ENCODE results near the gene LARP7.
A peak's percentile ranks its signal among the peaks of the same experiment; 100 is the strongest.
"Not testable (repeated sequence)": the region's sequence is repeated elsewhere in the genome, so short reads cannot be mapped to it uniquely, and the experiment has no call there.

The LARP7 gene

GRCh38 chr4:112649055-112649408 is 12.1 kb downstream of the LARP7 start:
- no peak for DNase-seq (ENCODE audit: low read depth in 3 of 3)

- DNase-seq (ENCODE audit: low read depth in 3 of 3): no peak
Measured at GRCh38 chr4:112650332-112650731, 13.4 kb downstream of the LARP7 start.

GRCh38 chr4:112651641-112652040 is 14.7 kb downstream of the LARP7 start:
- DNase-seq (ENCODE audit: low read depth in 3 of 3): no peak

GRCh38 chr4:112652216-112652615 is 15.3 kb downstream of the LARP7 start:
- DNase-seq (ENCODE audit: low read depth in 3 of 3): no peak

- DNase-seq (ENCODE audit: low read depth in 3 of 3): no peak
Measured at GRCh38 chr4:112655270-112655669, 18.3 kb downstream of the LARP7 start.

- DNase-seq (ENCODE audit: low read depth in 3 of 3): not testable (repeated sequence)
Measured at GRCh38 chr4:112656115-112656514, 19.2 kb downstream of the LARP7 start.

GRCh38 chr4:112664611-112665010 is 27.7 kb downstream of the LARP7 start:
- DNase-seq (ENCODE audit: low read depth in 3 of 3): no peak

- no peak for DNase-seq (ENCODE audit: low read depth in 3 of 3)
Measured at GRCh38 chr4:112668131-112668530, 31.2 kb downstream of the LARP7 start.

GRCh38 chr4:112673076-112673475 is 36.1 kb downstream of the LARP7 start:
- DNase-seq (ENCODE audit: low read depth in 3 of 3): no peak

- DNase-seq (ENCODE audit: low read depth in 3 of 3): no peak
Measured at GRCh38 chr4:112673686-112674085, 36.7 kb downstream of the LARP7 start.

GRCh38 chr4:112674376-112674775 is 37.4 kb downstream of the LARP7 start:
- no peak for DNase-seq (ENCODE audit: low read depth in 3 of 3)

GRCh38 chr4:112677519-112678091 is 40.7 kb downstream of the LARP7 start:
- no peak for DNase-seq (ENCODE audit: low read depth in 3 of 3)

- DNase-seq (ENCODE audit: low read depth in 3 of 3): no peak
Measured at GRCh38 chr4:112680996-112681395, 44.1 kb downstream of the LARP7 start.

- no peak for DNase-seq (ENCODE audit: low read depth in 3 of 3)
Measured at GRCh38 chr4:112693507-112693906, 56.6 kb downstream of the LARP7 start.

GRCh38 chr4:112700679-112701078 is 63.7 kb downstream of the LARP7 start:
- no peak for DNase-seq (ENCODE audit: low read depth in 3 of 3)

GRCh38 chr4:112702892-112703291 is 65.9 kb downstream of the LARP7 start:
- DNase-seq (ENCODE audit: low read depth in 3 of 3): no peak

- DNase-seq (ENCODE audit: low read depth in 3 of 3): no peak
Measured at GRCh38 chr4:112704322-112704721, 67.4 kb downstream of the LARP7 start.

GRCh38 chr4:112704991-112705845 is 68.3 kb downstream of the LARP7 start:
- DNase-seq (ENCODE audit: low read depth in 3 of 3): no peak

- DNase-seq (ENCODE audit: low read depth in 3 of 3): peak in 1 of 3 experiments; percentile 5
Measured at GRCh38 chr4:112705891-112706839, 69.2 kb downstream of the LARP7 start.

GRCh38 chr4:112706840-112707207 is 69.9 kb downstream of the LARP7 start:
- no peak for DNase-seq (ENCODE audit: low read depth in 3 of 3)

Data from stimulated activated CD4-positive, alpha-beta T cell treated with anti-CD3 and anti-CD28 coated beads, TNF-alpha, amount 100 ng/mL, for 24 hours (primary cell).